NCI-H2227 (cell line): ENCODE results near the gene TCF12.

ENCODE experiments used
- DNase-seq: peaks from one replicate; lab custom pipeline; 2025; ENCODE audit not compliant: unreplicated experiment; lab: John Stamatoyannopoulos, UW

The TCF12 gene

GRCh38 chr15:57044072-57044702 lies 125.7 kb downstream of the TCF12 start:
- DNase-seq: no peak

- no peak for DNase-seq
Observed at GRCh38 chr15:57044970-57045369, 126.5 kb downstream of the TCF12 start.

GRCh38 chr15:57045741-57046382 lies 127.4 kb downstream of the TCF12 start:
- no peak for DNase-seq

- no peak for DNase-seq
Observed at GRCh38 chr15:57048930-57049549, 130.6 kb downstream of the TCF12 start.

- DNase-seq: no peak
Observed at GRCh38 chr15:57053470-57053869, 135.0 kb downstream of the TCF12 start.

- DNase-seq: no peak
Observed at GRCh38 chr15:57054204-57054750, 135.8 kb downstream of the TCF12 start.

GRCh38 chr15:57056357-57056756 lies 137.9 kb downstream of the TCF12 start:
- DNase-seq: no peak

GRCh38 chr15:57057134-57057930 lies 138.9 kb downstream of the TCF12 start:
- DNase-seq: no peak

GRCh38 chr15:57059026-57059660 lies 140.7 kb downstream of the TCF12 start:
- no peak for DNase-seq

- no peak for DNase-seq
Observed at GRCh38 chr15:57060799-57061198, 142.4 kb downstream of the TCF12 start.

- no peak for DNase-seq
Observed at GRCh38 chr15:57061281-57061680, 142.8 kb downstream of the TCF12 start.

GRCh38 chr15:57061696-57062095 lies 143.3 kb downstream of the TCF12 start:
- DNase-seq: no peak

GRCh38 chr15:57064033-57064432 lies 145.6 kb downstream of the TCF12 start:
- DNase-seq: no peak

- no peak for DNase-seq
Observed at GRCh38 chr15:57069423-57069822, 151.0 kb downstream of the TCF12 start.

GRCh38 chr15:57070674-57071073 lies 152.2 kb downstream of the TCF12 start:
- DNase-seq: no peak

GRCh38 chr15:57079446-57079845 lies 161.0 kb downstream of the TCF12 start:
- DNase-seq: no peak

- no peak for DNase-seq
Observed at GRCh38 chr15:57079931-57080620, 161.6 kb downstream of the TCF12 start.

- no peak for DNase-seq
Observed at GRCh38 chr15:57082054-57082728, 163.7 kb downstream of the TCF12 start.

GRCh38 chr15:57084192-57084591 lies 165.7 kb downstream of the TCF12 start:
- no peak for DNase-seq

- no peak for DNase-seq
Observed at GRCh38 chr15:57085267-57085666, 166.8 kb downstream of the TCF12 start.
